Testis (tissue), 3 donors: ENCODE data around the gene PEX14. TPM values are rescaled to one million over a fixed set of nuclear protein-coding genes. Genes with fewer than 3 reads are reported as not detected.

ENCODE experiments used
- DNase-seq: peaks from one replicate; pipeline ENCODE4 v3.0.0-alpha.2; 2019
- H3K27ac ChIP-seq, 2 donors: fragments of 200-600 bp; sonication (generic); one replicate each; pipeline ENCODE4 v1.5.1; 2019
- H3K27me3 ChIP-seq: fragments of 200-600 bp; sonication (generic); one replicate; pipeline ENCODE4 v1.5.1; 2019
- H3K36me3 ChIP-seq: fragments of 200-600 bp; sonication (generic); one replicate; pipeline ENCODE4 v1.5.1; 2017; ENCODE audit warnings: low read depth; ENCODE audit errors: missing control alignments
- H3K4me1 ChIP-seq: fragments of 200-600 bp; sonication (generic); one replicate; pipeline ENCODE4 v1.5.1; 2019
- H3K4me3 ChIP-seq, 2 donors: fragments of 200-600 bp; sonication (generic); one replicate each; pipeline ENCODE4 v1.5.1; 2017 to 2019
- H3K9me3 ChIP-seq: fragments of 200-600 bp; sonication (generic); one replicate; pipeline ENCODE4 v1.5.1; 2017
- CTCF ChIP-seq, 3 experiments: fragments of 450-650 bp in 2 of 3; fragments of 200-600 bp in 1 of 3; sonication (generic) in 1 of 3; IDR thresholded peaks; one replicate each; pipeline ENCODE4 v1.5.1; 2016 to 2019; ENCODE audit warnings: antibody characterized with exemption in 3 of 3, mild to moderate bottlenecking in 2 of 3, moderate library complexity in 1 of 3
- POLR2A ChIP-seq: fragments of 450-650 bp; IDR thresholded peaks from one replicate; pipeline ENCODE4 v1.6.1; 2017; ENCODE audit warnings: antibody characterized with exemption, mild to moderate bottlenecking, moderate library complexity
- WGBS, 2 donors: methylation state at CpG; one replicate each; pipeline ENCODE4 v1.1.5; 2018; 5-methylcytosine and 5-hydroxymethylcytosine counted together
- intact Hi-C: fragments of 100-400 bp; cut with DNase I; formaldehyde crosslinking; loops from one replicate; pipeline ENCODE4 v1.15.1; 2023; ENCODE audit warnings: low total_unique reads
- polyA plus RNA-seq: library from polyadenylated mRNA; stranded (reverse); fragments of 350-450 nt; fragmentation: Illumina TruSeq; extraction: RNeasy Lipid Tissue Mini Kit (QIAGEN cat#74804); gene quantifications from one replicate; pipeline ENCODE4 v1.2.3, GENCODE V29; 2014; ENCODE audit warnings: low read depth, low replicate concordance; ENCODE audit not compliant: insufficient read depth
- small RNA-seq, 2 donors: library from RNA; depleted of rRNA; stranded (forward); fragments of <200 nt; gene quantifications; one replicate each; pipeline ENCODE3, GENCODE V24; 2016
- total RNA-seq, 2 donors: library from RNA; depleted of rRNA; stranded (reverse); fragments of >200 nt; gene quantifications; one replicate each; pipeline ENCODE4 v1.2.3, GENCODE V29; 2016

The PEX14 gene
- total and polyA plus RNA-seq, 3 donors from 2014 or later, result 28.6 to 39.8 (median 30.3) TPM

DNA sequence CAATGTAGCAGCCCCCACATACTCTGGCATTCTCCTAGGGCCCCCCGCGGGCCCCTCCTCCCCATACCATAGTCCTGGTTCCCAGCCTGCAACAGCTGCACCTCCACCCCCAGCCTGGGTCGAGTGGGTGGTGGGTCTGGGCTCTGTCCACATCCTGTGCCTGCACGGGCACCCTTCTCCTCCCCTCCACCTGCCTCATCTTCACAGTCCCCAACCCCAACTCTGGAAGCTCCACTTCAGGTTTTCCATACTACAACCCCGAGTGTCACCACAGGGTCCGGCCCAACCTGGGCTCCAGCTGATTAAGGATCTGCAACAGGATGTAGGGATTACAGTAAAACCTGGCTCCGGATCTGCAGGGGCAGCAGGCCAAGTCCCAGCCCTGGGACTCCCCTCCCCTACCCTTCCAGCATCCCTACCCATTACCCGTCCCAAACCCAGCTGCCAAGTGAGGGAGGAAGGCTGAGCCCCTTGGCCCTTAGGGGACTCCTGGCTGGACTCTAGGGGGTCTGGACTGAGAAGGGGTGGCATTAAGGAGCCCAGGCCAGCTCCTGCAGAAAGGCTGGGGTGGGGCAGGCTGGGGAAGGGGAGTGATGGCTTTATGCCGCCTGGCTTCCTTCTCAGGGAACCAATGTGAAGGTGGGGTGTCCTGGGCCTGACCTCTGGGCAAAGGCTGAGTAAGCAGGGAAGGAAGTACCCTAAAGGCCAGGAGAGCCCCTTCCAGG is 204.9 kb downstream of the PEX14 start:
- Histone ChIP-seq H3K4me1 (no peaks in the 10 kb centered on the region), H3K27me3 (no peaks in the 10 kb centered on the region), H3K36me3 (no peaks in the 10 kb centered on the region), H3K27ac (no peak overlapping the region), H3K9me3 (no peaks in the 10 kb centered on the region), H3K4me3 (no peak overlapping the region)
- intact Hi-C loops, result no loop called here
- WGBS, 2 donors, result 60 to 65% methylated on average over 7 to 9 of the region's 9 CpGs
- TF ChIP-seq CTCF (IDR thresholded peaks at IDR 0.05) (no peak), POLR2A (no peak)
- DNase-seq, result peak; percentile 34

Small RNA genes within 50 kb of the gene (small RNA-seq; reads per million reads assigned to genes)
- 0 reads per million in 2 donors for gene RN7SL614P

Other genes with a start within 250 kb of the PEX14 start
- 100 to 1,000 TPM; 209 to 241 TPM for gene PGD, start 75.9 kb upstream of the PEX14 start, total RNA-seq
- 208 TPM for gene PGD, start 75.9 kb upstream of the PEX14 start, polyA plus RNA-seq
- 10 to 100 TPM; 26.4 to 49.6 TPM for gene CENPS, start 44.5 kb upstream of the PEX14 start, total RNA-seq
- gene CENPS, start 44.5 kb upstream of the PEX14 start, polyA plus RNA-seq, result 125 TPM
- 1 to 10 TPM in 1 of 2 donors, under 1 TPM in 1; 0.62 to 1.4 TPM for gene CORT, start 24.9 kb upstream of the PEX14 start, total RNA-seq
- gene CORT, start 24.9 kb upstream of the PEX14 start, polyA plus RNA-seq, result 0.98 TPM
- 10 to 100 TPM; 31.1 to 34.9 TPM for gene DFFA, start 2.4 kb upstream of the PEX14 start, total RNA-seq
- gene DFFA, start 2.4 kb upstream of the PEX14 start, polyA plus RNA-seq, result 27.3 TPM